IMR-90 (cell line): ENCODE results near the gene CDT1. TPM values are rescaled to one million over a fixed set of nuclear protein-coding genes. Genes with fewer than 3 reads are reported as not detected.

Experiments
- ATAC-seq: fragments of 200-7000 bp; cut with Tn5 transposase; 2 replicates; pipeline ENCODE4 v1.9.1; 2020; ENCODE audit warnings: low read depth, mild to moderate bottlenecking, moderate library complexity
- BruUV-seq: library from RNA; stranded (reverse); fragments of 400-500 nt; replicated peaks from 2 replicates; lab custom pipeline; 2021; lab: Mats Ljungman, UMichigan
- CTCF ChIA-PET: fragments of 300-600 bp; formaldehyde crosslinking; extraction: SDS; loops from one replicate; lab custom pipeline; 2021; ENCODE audit warnings: antibody characterized with exemption; lab: Yijun Ruan, JAX
- POLR2A ChIA-PET: fragments of 300-600 bp; sonication (Branson Sonifier 250); formaldehyde crosslinking; loops from one replicate; lab custom pipeline; 2022; ENCODE audit warnings: antibody characterized with exemption; ENCODE audit not compliant: unreplicated experiment; lab: Charles Lee
- DNase-seq: peaks from one replicate; pipeline ENCODE4 v3.0.0; 2013
- H2AFZ ChIP-seq: replicated peaks from 2 replicates; pipeline ENCODE3; 2013; ENCODE audit warnings: low read length, mild to moderate bottlenecking; ENCODE audit not compliant: poor library complexity
- H2AK5ac ChIP-seq: 2 replicates; pipeline ENCODE4 v1.6.1; 2013; ENCODE audit warnings: low read depth, low read length, inconsistent platforms
- H2AK9ac ChIP-seq: replicated peaks from 2 replicates; pipeline ENCODE3; 2013; ENCODE audit warnings: mild to moderate bottlenecking, low read depth, low read length, moderate library complexity; ENCODE audit not compliant: poor library complexity
- H2BK120ac ChIP-seq: 2 replicates; pipeline ENCODE4 v1.6.1; 2013; ENCODE audit warnings: low read depth, low read length, inconsistent platforms
- H2BK15ac ChIP-seq: 3 replicates; pipeline ENCODE4 v1.6.1; 2013; ENCODE audit warnings: low read depth, low read length, inconsistent platforms
- H2BK20ac ChIP-seq: 2 replicates; pipeline ENCODE4 v1.6.1; 2013; ENCODE audit warnings: low read depth, mild to moderate bottlenecking, inconsistent platforms, low read length, moderate library complexity
- H2BK5ac ChIP-seq: 2 replicates; pipeline ENCODE4 v1.6.1; 2013; ENCODE audit warnings: mild to moderate bottlenecking, low read depth, low read length, inconsistent platforms; ENCODE audit not compliant: poor library complexity, severe bottlenecking
- H3K14ac ChIP-seq: replicated peaks from 2 replicates; pipeline ENCODE4 v1.6.1; 2013; ENCODE audit warnings: low read depth, low read length, inconsistent platforms
- H3K18ac ChIP-seq: 2 replicates; pipeline ENCODE4 v1.6.1; 2013; ENCODE audit warnings: low read depth, low read length, control low read depth
- H3K23ac ChIP-seq: 2 replicates; pipeline ENCODE4 v1.6.1; 2013; ENCODE audit warnings: low read depth, low read length, inconsistent platforms
- H3K27ac ChIP-seq: 2 replicates; pipeline ENCODE4 v1.5.1; 2013; ENCODE audit warnings: mild to moderate bottlenecking, control low read depth, low read length; ENCODE audit not compliant: insufficient read depth
- H3K27me3 ChIP-seq: 2 replicates; pipeline ENCODE4 v1.6.1; 2013; ENCODE audit warnings: low read length; ENCODE audit not compliant: control insufficient read depth, insufficient read depth
- H3K36me3 ChIP-seq: 2 replicates; pipeline ENCODE4 v1.6.1; 2013; ENCODE audit warnings: low read length, mixed read lengths; ENCODE audit not compliant: control insufficient read depth, insufficient read depth
- H3K4ac ChIP-seq: 2 replicates; pipeline ENCODE4 v1.6.1; 2013; ENCODE audit warnings: low read depth, low read length, inconsistent platforms
- H3K4me1 ChIP-seq: 2 replicates; pipeline ENCODE4 v1.6.1; 2013; ENCODE audit warnings: low read length, mixed read lengths; ENCODE audit not compliant: control insufficient read depth, insufficient read depth
- H3K4me2 ChIP-seq: 2 replicates; pipeline ENCODE4 v1.6.1; 2013; ENCODE audit warnings: low read depth, mild to moderate bottlenecking, control low read depth, low read length, moderate library complexity
- H3K4me3 ChIP-seq: 2 replicates; pipeline ENCODE4 v1.5.1; 2013; ENCODE audit warnings: low read depth, mild to moderate bottlenecking, control low read depth, low read length, moderate library complexity; ENCODE audit not compliant: insufficient read depth
- H3K56ac ChIP-seq: 2 replicates; pipeline ENCODE4 v1.6.1; 2013; ENCODE audit warnings: low read length, inconsistent platforms; ENCODE audit not compliant: insufficient read depth; ENCODE audit errors: extremely low read depth
- H3K79me1 ChIP-seq, 2 experiments: 2 replicates each; pipeline ENCODE4 v1.6.1; 2013; ENCODE audit warnings: low read length in 2 of 2, inconsistent platforms in 1 of 2, low read depth in 1 of 2
- H3K9ac ChIP-seq: 2 replicates; pipeline ENCODE4 v1.6.1; 2013; ENCODE audit warnings: low read depth, low read length, control low read depth
- H3K9me1 ChIP-seq: 2 replicates; pipeline ENCODE4 v1.6.1; 2013; ENCODE audit warnings: low read length, inconsistent platforms; ENCODE audit not compliant: insufficient read depth
- H3K9me3 ChIP-seq: 2 replicates; pipeline ENCODE4 v1.6.1; 2013; ENCODE audit warnings: low read length; ENCODE audit not compliant: control insufficient read depth, insufficient read depth
- H4K20me1 ChIP-seq: 2 replicates; pipeline ENCODE4 v1.6.1; 2013; ENCODE audit warnings: low read length, inconsistent platforms; ENCODE audit not compliant: insufficient read depth
- H4K5ac ChIP-seq: 2 replicates; pipeline ENCODE4 v1.6.1; 2013; ENCODE audit warnings: mild to moderate bottlenecking, low read depth, low read length, control low read depth
- H4K8ac ChIP-seq, 2 experiments: 2 replicates each; pipeline ENCODE4 v1.6.1; 2013; ENCODE audit warnings: low read depth in 2 of 2, low read length in 2 of 2, control low read depth in 1 of 2, inconsistent platforms in 1 of 2
- H4K91ac ChIP-seq: 2 replicates; pipeline ENCODE4 v1.6.1; 2013; ENCODE audit warnings: low read depth, low read length, inconsistent platforms; ENCODE audit not compliant: insufficient read depth
- CEBPB ChIP-seq: IDR thresholded peaks from 2 replicates; pipeline ENCODE4 v1.6.1; 2012; ENCODE audit warnings: low read depth, low read length, improper control_type of control experiment
- ELK1 ChIP-seq: fragments of 150-350 bp; IDR thresholded peaks from 2 replicates; pipeline ENCODE4 v1.6.1; 2016; ENCODE audit warnings: low read depth, mild to moderate bottlenecking, low read length, moderate library complexity, borderline replicate concordance
- FOS ChIP-seq: fragments of 150-350 bp; IDR thresholded peaks from 2 replicates; pipeline ENCODE4 v1.6.1; 2016; ENCODE audit warnings: low read depth, low read length
- MAFK ChIP-seq: IDR thresholded peaks from 2 replicates; pipeline ENCODE4 v1.6.1; 2012; ENCODE audit warnings: low read depth, low read length, improper control_type of control experiment
- MAZ ChIP-seq: IDR thresholded peaks from 2 replicates; pipeline ENCODE4 v1.6.1; 2012; ENCODE audit warnings: low read depth, mild to moderate bottlenecking, low read length, improper control_type of control experiment, moderate library complexity, borderline replicate concordance
- NFE2L2 ChIP-seq: fragments of 150-350 bp; IDR thresholded peaks from 2 replicates; pipeline ENCODE4 v1.6.1; 2016; ENCODE audit warnings: low read depth, mild to moderate bottlenecking, low read length
- POLR2A ChIP-seq: IDR thresholded peaks from 2 replicates; pipeline ENCODE4 v1.6.1; 2012; ENCODE audit warnings: mild to moderate bottlenecking, low read depth, low read length
- USF2 ChIP-seq: fragments of 150-350 bp; IDR thresholded peaks from 2 replicates; pipeline ENCODE4 v1.6.1; 2017; ENCODE audit warnings: mild to moderate bottlenecking, antibody characterized with exemption, low read length, low read depth
- WGBS, 2 experiments: methylation state at CpG; one replicate each; pipeline versions ENCODE4 v1.1.5 to v1.1.7; 2013; ENCODE audit warnings: missing lambda C conversion rate in 2 of 2; ENCODE audit not compliant: insufficient read length in 1 of 2; ENCODE audit errors: extremely low coverage in 2 of 2; 5-methylcytosine and 5-hydroxymethylcytosine counted together
- dilution Hi-C: fragments of 300-500 bp; cut with HindIII; formaldehyde crosslinking; loops from one replicate; pipeline ENCODE4 v1.14.3; 2018; ENCODE audit warnings: low sequenced_read_pairs; ENCODE audit not compliant: unreplicated experiment
- in situ Hi-C: fragments of 300-500 bp; cut with MboI; formaldehyde crosslinking; loops from 3 replicates; pipeline ENCODE4 v1.14.3; 2019; ENCODE audit warnings: low sequenced_read_pairs, inconsistent platforms, mixed read lengths
- intact Hi-C: fragments of 100-400 bp; cut with micrococcal nuclease; formaldehyde crosslinking; loops from 2 replicates; pipeline ENCODE4 v1.10.0; 2022
- polyA plus RNA-seq, 3 experiments: library from polyadenylated mRNA; depleted of rRNA; stranded (reverse); fragments of >200 nt; gene quantifications; 2 replicates each; pipeline ENCODE4 v1.2.3, GENCODE V29; 2012; ENCODE audit warnings: low replicate concordance in 1 of 3
- total RNA-seq: library from RNA; depleted of rRNA; stranded (reverse); fragments of >200 nt; gene quantifications from 2 replicates; pipeline ENCODE4 v1.2.3, GENCODE V29; 2012

CDT1 gene
- total and polyA plus RNA-seq, 2 of the 4 experiments (the other 2 are of a cell fraction): 3.2 to 11.8 TPM

- Histone ChIP-seq H2BK5ac (no peak overlapping the region), H3K27ac (no peak overlapping the region), H3K27me3 (no peaks in the 10 kb centered on the region), H3K9ac (no peak overlapping the region), H4K20me1 (no peaks in the 10 kb centered on the region; the same call in 1 of the 2 replicates), H3K4me1 (peaks cover 14% of the 10 kb centered on the region), H3K79me1 (no peaks in the 10 kb centered on the region; a peak in 1 of 4 replicates), H3K4ac (no peak overlapping the region), H4K8ac (no peak overlapping the region), H3K23ac (no peak overlapping the region), H2AK9ac (peak overlapping the region; percentile 69), H4K91ac (no peak overlapping the region), H3K4me3 (no peak overlapping the region), H2AFZ (peak overlapping the region; percentile 49), H4K5ac (no peak overlapping the region), H3K14ac (no peak overlapping the region), H3K9me3 (no peaks in the 10 kb centered on the region), H3K4me2 (no peak overlapping the region), H2BK120ac (no peak overlapping the region), H3K9me1 (peaks cover 5% of the 10 kb centered on the region), H2BK20ac (no peak overlapping the region), H2AK5ac (no peak overlapping the region), H2BK15ac (no peak overlapping the region), H3K18ac (no peak overlapping the region), H3K56ac (no peak overlapping the region), H3K36me3 (peaks cover 5% of the 10 kb centered on the region; the same call in 1 of the 2 replicates)
- no TSS peak for BruUV-seq
- POLR2A ChIA-PET: no interaction called here
- CTCF ChIA-PET: interaction anchor here (1.7 kb wide), 1 partner anchor 41 kb away, joined by 4 read pairs; no protein-coding TSS in a partner anchor
- TF ChIP-seq FOS: no peak
- no peak for TF ChIP-seq ELK1
- no peak for TF ChIP-seq NFE2L2
- TF ChIP-seq MAZ: no peak
- no peak for TF ChIP-seq CEBPB
- no peak for TF ChIP-seq USF2
- no peak for TF ChIP-seq MAFK
- TF ChIP-seq POLR2A: no peak
- dilution Hi-C loops (no loop called here), intact Hi-C loops (loop anchor here (1.0 kb wide), 1 partner anchor 40 kb away; the partner anchor contains the start of gene TRAPPC2L), in situ Hi-C loops (no loop called here)
- no peak for ATAC-seq
- WGBS, 2 experiments: 92% methylated on average over 39 of the region's 41 CpGs; no CpG with 5 or more reads in 1 of the 2 experiments
- DNase-seq: no peak
Observed at GRCh38 chr16:88816736-88817535, 13.3 kb downstream of the CDT1 start.
